ENCODE measurements around the gene RBM38. TPM values are rescaled to one million over a fixed set of nuclear protein-coding genes. Genes with fewer than 3 reads are reported as not detected.
"Not testable (repeated sequence)": the region's sequence is repeated elsewhere in the genome, so short reads cannot be mapped to it uniquely, and the experiment has no call there.

RBM38 gene
- total and polyA plus RNA-seq, 2 of the 13 experiments (the other 11 are each of a cell fraction or from before 2014, with no cell fraction given), result 24.2 to 34.2 TPM

GRCh38 chr20:57430201-57430596 is 39.0 kb downstream of the RBM38 start:
- H3K4me3 ChIP-seq (replicated peaks in 1 of 3; ENCODE audit: insufficient read depth in 1 of 3, low read depth in 2 of 3, low read length in 3 of 3); CTCF ChIA-PET (ENCODE audit: low intra/inter-chr PET ratio, low total read pairs); ATAC-seq; H3K9ac ChIP-seq (ENCODE audit: insufficient read depth, low read depth, low read length); BruUV-seq (replicated peaks); H3K79me2 ChIP-seq (ENCODE audit: insufficient read depth, low read length); FAIRE-seq; H3K27ac ChIP-seq (ENCODE audit: extremely low read length, insufficient read depth, low read length); DNase-seq (ENCODE audit: low spot score); H4K20me1 ChIP-seq (ENCODE audit: insufficient read depth, low read length); H3K9me3 ChIP-seq (ENCODE audit: low read length); H3K4me2 ChIP-seq (ENCODE audit: low read depth, low read length); H2AFZ ChIP-seq (ENCODE audit: low read length); H3K36me3 ChIP-seq (replicated peaks in 1 of 2; ENCODE audit: control insufficient read depth in 1 of 2, insufficient read depth in 2 of 2, low read length in 2 of 2); in situ Hi-C loops (cut with HindIII; ENCODE audit: extremely low pct_ligation_motif_present, low pct_unique_long_range_greater_than_20kb): not testable (repeated sequence)
- Histone ChIP-seq H3K4me1 (ENCODE audit: insufficient read depth, low read length) (peaks cover 63% of the 10 kb centered on the region), H3K27me3 (ENCODE audit: control insufficient read depth in 1 of 2, insufficient read depth in 2 of 2, low read length in 2 of 2) (peaks cover 0 to 35% of the 10 kb centered on the region in 2 experiments)
- POLR2A ChIA-PET, result interaction anchor here (1.0 to 1.5 kb wide), 4 partner anchors 12 to 39 kb away, joined by 3 to 5 read pairs (median 3); partner anchors contain the start of gene RBM38
- WGBS (ENCODE audit: low lambda C conversion rate), result 25% methylated on average over 4 of the region's 4 CpGs
- TF ChIP-seq ZHX1 (CRISPR knock-in tag; IDR thresholded peaks at IDR 0.05; ENCODE audit: low read depth) (0 out of 2 replicates have a peak, but pooled peaks have one; percentile 3), ARNTL (CRISPR knock-in tag; IDR thresholded peaks at IDR 0.05) (0 out of 2 replicates have a peak, but pooled peaks have one; percentile 4), HMGXB4 (CRISPR knock-in tag; IDR thresholded peaks at IDR 0.05; ENCODE audit: borderline replicate concordance in 1 of 2, low read depth in 1 of 2) (0 out of 4 replicates have a peak, but pooled peaks of 1 of the 2 experiments have one; percentile 36), HNF1B (CRISPR knock-in tag; IDR thresholded peaks at IDR 0.05) (0 out of 2 replicates have a peak, but pooled peaks have one; percentile 9), ZNF501 (CRISPR knock-in tag; IDR thresholded peaks at IDR 0.05) (0 out of 2 replicates have a peak, but pooled peaks have one; percentile 15), ZNF362 (CRISPR knock-in tag; IDR thresholded peaks at IDR 0.05; ENCODE audit: borderline replicate concordance) (0 out of 2 replicates have a peak, but pooled peaks have one; percentile 14), ZNF761 (CRISPR knock-in tag; conservative IDR thresholded peaks at IDR 0.05) (0 out of 2 replicates have a peak, but pooled peaks have one; percentile 27), THAP8 (CRISPR knock-in tag; IDR thresholded peaks at IDR 0.05; ENCODE audit: borderline replicate concordance) (0 out of 2 replicates have a peak, but pooled peaks have one; percentile 21), ZNF121 (CRISPR knock-in tag; IDR thresholded peaks at IDR 0.05) (peak; percentile 90)
- intact Hi-C loops (cut with micrococcal nuclease; ENCODE audit: unreplicated experiment), result loop anchor here (2.0 kb wide), 1 partner anchor 39 kb away; the partner anchor contains the start of gene RBM38
